H1 (cell line): ENCODE results near the gene DLL4. TPM values are rescaled to one million over a fixed set of nuclear protein-coding genes. Genes with fewer than 3 reads are reported as not detected.

ENCODE experiments used
- ASH2L ChIP-seq: fragments of 200-600, 300-600 bp; sonication (generic); IDR thresholded peaks from one replicate; pipeline ENCODE4 v1.7.1; 2017; ENCODE audit warnings: low read length
- CHD1 ChIP-seq: IDR thresholded peaks from 2 replicates; pipeline ENCODE4 v1.6.1; 2012; ENCODE audit warnings: low read depth, low read length, improper control_type of control experiment
- EP300 ChIP-seq, 2 experiments: IDR thresholded peaks; 1 replicate in 1 of 2; 2 replicates in 1 of 2; pipeline ENCODE4 v1.6.1; 2011 to 2012; ENCODE audit warnings: low read depth in 2 of 2, low read length in 2 of 2, mild to moderate bottlenecking in 2 of 2, borderline replicate concordance in 1 of 2, inconsistent platforms in 1 of 2, moderate library complexity in 1 of 2
- FOSL1 ChIP-seq: IDR thresholded peaks from 2 replicates; pipeline ENCODE4 v1.6.1; 2011; ENCODE audit warnings: mild to moderate bottlenecking, low read depth, low read length, moderate library complexity; ENCODE audit not compliant: insufficient read depth
- RAD21 ChIP-seq, 2 experiments: IDR thresholded peaks in 1 of 2; conservative IDR thresholded peaks in 1 of 2; 2 replicates each; pipeline ENCODE4 v1.6.1; 2011; ENCODE audit warnings: low read depth in 2 of 2, low read length in 2 of 2, improper control_type of control experiment in 1 of 2, inconsistent platforms in 1 of 2, mild to moderate bottlenecking in 1 of 2, moderate library complexity in 1 of 2
- RNF2 ChIP-seq: fragments of 200-900, 300-1000 bp; sonication (generic); IDR thresholded peaks from 2 replicates; pipeline ENCODE4 v1.7.1; 2016; ENCODE audit warnings: borderline replicate concordance, low read depth, mild to moderate bottlenecking, antibody characterized with exemption, low read length; ENCODE audit not compliant: poor library complexity, severe bottlenecking; ENCODE audit errors: missing control alignments
- SP4 ChIP-seq: IDR thresholded peaks from 2 replicates; pipeline ENCODE4 v1.6.1; 2012; ENCODE audit warnings: low read length, inconsistent platforms
- SUZ12 ChIP-seq: fragments of 200-600 bp; sonication (generic); IDR thresholded peaks from 2 replicates; pipeline ENCODE4 v1.6.1; 2012; ENCODE audit warnings: mild to moderate bottlenecking, inconsistent platforms, low read length, moderate library complexity, mixed read lengths
- TAF1 ChIP-seq: IDR thresholded peaks from 2 replicates; pipeline ENCODE4 v1.6.1; 2011; ENCODE audit warnings: mild to moderate bottlenecking, low read depth, low read length
- TBP ChIP-seq: IDR thresholded peaks from 2 replicates; pipeline ENCODE4 v1.6.1; 2011; ENCODE audit warnings: low read depth, low read length, improper control_type of control experiment
- polyA plus RNA-seq, 7 experiments: library from polyadenylated mRNA; depleted of rRNA in 3 of 7; stranded (reverse) in 5 of 7; unstranded in 2 of 7; fragments of >200 nt in 5 of 7; fragments of 200-250 nt in 2 of 7; gene quantifications; 1 replicate in 5 of 7; 2 replicates in 1 of 7; 4 replicates in 1 of 7; pipeline versions ENCODE4 v1.2.1 to v1.2.3, GENCODE V29; 2011 to 2013; ENCODE audit warnings: missing spikeins in 2 of 7, mixed read lengths in 2 of 7
- total RNA-seq: library from RNA; stranded (reverse); fragmentation: NEBNext Ultra II Directional; extraction: Animal tissue kit (Norgen Biotek cat#: 25700); gene quantifications from 2 replicates; pipeline ENCODE4 v1.2.1, GENCODE V29; 2021

Gene DLL4
- total and polyA plus RNA-seq, 2 of the 8 experiments (the other 6 are each of a cell fraction or from before 2014, with no cell fraction given): 0.23 to 0.60 TPM

DNA sequence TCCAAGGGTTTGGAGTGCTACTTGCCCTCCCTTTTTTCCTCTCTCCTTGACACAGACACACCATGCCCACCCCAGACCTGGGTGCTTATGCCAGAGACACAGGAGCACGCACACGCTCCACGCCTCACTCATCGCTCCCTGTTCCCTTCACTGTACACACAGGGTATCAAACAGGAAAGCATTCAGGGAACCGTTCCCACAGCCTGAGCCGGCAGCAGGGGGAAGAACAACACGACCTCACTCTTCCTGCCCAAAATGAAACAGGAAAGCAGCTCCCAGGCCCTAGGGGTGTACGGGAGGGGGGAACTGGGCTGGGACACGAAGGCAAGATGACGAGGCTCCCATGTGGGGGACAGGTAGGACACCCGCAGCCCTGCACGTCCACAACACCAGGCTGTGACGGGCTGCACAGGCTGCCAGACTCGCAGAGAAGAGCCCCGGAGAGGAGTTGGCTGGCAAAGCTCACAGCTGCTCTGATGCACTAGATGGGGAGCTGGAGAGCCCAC is 11.2 kb downstream of the DLL4 start (continued):
- TF ChIP-seq TAF1 (no peak), EP300 (IDR thresholded peaks at IDR 0.05; ENCODE audit: borderline replicate concordance in 1 of 2, low read depth in 2 of 2, low read length in 2 of 2) (no peak), FOSL1 (no peak), TBP (no peak), SP4 (no peak), RAD21 (IDR thresholded peaks at IDR 0.05 in 1 of 2, conservative IDR thresholded peaks at IDR 0.05 in 1 of 2; ENCODE audit: low read depth in 2 of 2, low read length in 2 of 2) (no peak), SUZ12 (no peak), CHD1 (no peak), RNF2 (no peak), ASH2L (no peak)
